GM23338 (cell line): ENCODE data around the gene ITIH5.

Source experiments
- CREB1 ChIP-seq: fragments of 250-450 bp; sonication (Bioruptor Pico); IDR thresholded peaks from 2 replicates; pipeline ENCODE4 v1.5.0; 2020; ENCODE audit warnings: low read depth, mild to moderate bottlenecking, moderate library complexity
- CTCF ChIP-seq, 2 experiments: fragments of 200-600 bp in 1 of 2; sonication (generic) in 1 of 2; conservative IDR thresholded peaks; 2 replicates each; pipeline versions ENCODE4 v1.5.1 to v1.6.1; 2016 to 2017; ENCODE audit warnings: antibody characterized with exemption in 2 of 2, low read depth in 2 of 2, mild to moderate bottlenecking in 2 of 2, moderate library complexity in 1 of 2
- ETS1 ChIP-seq: IDR thresholded peaks from 2 replicates; pipeline ENCODE4 v1.6.1; 2016; ENCODE audit warnings: antibody characterized with exemption
- EZH2 ChIP-seq: fragments of 200-600 bp; sonication (generic); IDR thresholded peaks from one replicate; pipeline ENCODE4 v1.8.0; 2017; ENCODE audit warnings: antibody characterized with exemption, mild to moderate bottlenecking, low read depth; ENCODE audit not compliant: unreplicated experiment
- EZH2phosphoT487 ChIP-seq: fragments of 200-600 bp; sonication (generic); IDR thresholded peaks from one replicate; pipeline ENCODE4 v1.8.1; 2018; ENCODE audit warnings: antibody characterized with exemption; ENCODE audit not compliant: unreplicated experiment
- JUNB ChIP-seq: IDR thresholded peaks from one replicate; pipeline ENCODE4 v1.6.1; 2016; ENCODE audit warnings: antibody characterized with exemption; ENCODE audit not compliant: unreplicated experiment
- POLR2AphosphoS5 ChIP-seq: IDR thresholded peaks from 2 replicates; pipeline ENCODE4 v1.6.1; 2016; ENCODE audit warnings: antibody characterized with exemption, low read depth
- REST ChIP-seq: IDR thresholded peaks from one replicate; pipeline ENCODE4 v1.6.1; 2018; ENCODE audit warnings: antibody characterized with exemption; ENCODE audit not compliant: unreplicated experiment
- ZNF114 ChIP-seq: fragments of 250-450 bp; sonication (Bioruptor Pico); IDR thresholded peaks from 2 replicates; pipeline ENCODE4 v1.5.0; 2020; ENCODE audit warnings: mild to moderate bottlenecking, moderate library complexity
- ZNF331 ChIP-seq: fragments of 250-450 bp; sonication (Bioruptor Pico); IDR thresholded peaks from 2 replicates; pipeline ENCODE4 v1.5.0; 2020; ENCODE audit warnings: low read depth, mild to moderate bottlenecking, moderate library complexity
- ZNF462 ChIP-seq: fragments of 250-450 bp; sonication (Bioruptor Pico); IDR thresholded peaks from 2 replicates; pipeline ENCODE4 v1.5.0; 2020; ENCODE audit warnings: mild to moderate bottlenecking, moderate library complexity

GRCh38 chr10:7708832-7709231, 42.1 kb upstream of the ITIH5 start:
- TF ChIP-seq CTCF (conservative IDR thresholded peaks at IDR 0.05; ENCODE audit: low read depth in 2 of 2) (no peak), POLR2AphosphoS5 (no peak), REST (no peak), EZH2 (no peak), CREB1 (CRISPR knock-in tag) (no peak), EZH2phosphoT487 (no peak), ETS1 (no peak), JUNB (no peak), ZNF114 (no peak), ZNF331 (CRISPR knock-in tag) (no peak), ZNF462 (no peak)
